NOMO-1 (cell line): ENCODE results near the gene KLHL22.
"Not testable (repeated sequence)": the region's sequence is repeated elsewhere in the genome, so short reads cannot be mapped to it uniquely, and the experiment has no call there.

Experiments used
- DNase-seq, 2 experiments: peaks; one replicate each; lab custom pipeline; 2025; ENCODE audit not compliant: unreplicated experiment in 2 of 2; lab: John Stamatoyannopoulos, UW

The KLHL22 gene

GRCh38 chr22:20404881-20405280 is 90.7 kb downstream of the KLHL22 start:
- no peak for DNase-seq

- no peak for DNase-seq
These were observed 91.8 kb downstream of the KLHL22 start for GRCh38 chr22:20403779-20404140.

GRCh38 chr22:20402960-20403778 is 92.4 kb downstream of the KLHL22 start:
- DNase-seq: no peak

GRCh38 chr22:20401376-20402014 is 94.1 kb downstream of the KLHL22 start:
- DNase-seq: no peak

GRCh38 chr22:20400606-20401375 is 94.8 kb downstream of the KLHL22 start:
- DNase-seq: no peak

- DNase-seq: no peak
These were observed 95.6 kb downstream of the KLHL22 start for GRCh38 chr22:20399866-20400605.

GRCh38 chr22:20398420-20398819 is 97.2 kb downstream of the KLHL22 start:
- DNase-seq: no peak

- DNase-seq: no peak
These were observed 98.1 kb downstream of the KLHL22 start for GRCh38 chr22:20397498-20397897.

GRCh38 chr22:20396639-20397038 is 99.0 kb downstream of the KLHL22 start:
- no peak for DNase-seq

- no peak for DNase-seq
These were observed 99.7 kb downstream of the KLHL22 start for GRCh38 chr22:20395907-20396287.

GRCh38 chr22:20395181-20395906 is 100.3 kb downstream of the KLHL22 start:
- no peak for DNase-seq

GRCh38 chr22:20393705-20394476 is 101.7 kb downstream of the KLHL22 start, which contains the start of gene ZNF74:
Gene ZNF74, plus strand, starts transcription at chr22:20394151. Its CDS starts 478 bp downstream, at chr22:20394629.
- peak; percentile 85 to 97 for DNase-seq

GRCh38 chr22:20392983-20393704 is 102.5 kb downstream of the KLHL22 start:
- DNase-seq: no peak

- not testable (repeated sequence) for DNase-seq
These were observed 103.2 kb downstream of the KLHL22 start for GRCh38 chr22:20392365-20392881.
